Pancreas (tissue), 10 donors: Measurements from ENCODE around the gene ANKRD44. TPM values are rescaled to one million over a fixed set of nuclear protein-coding genes. Genes with fewer than 3 reads are reported as not detected.
A peak's percentile ranks its signal among the peaks of the same experiment; 100 is the strongest.

Experiments used
- ATAC-seq, 4 donors: fragments of 200-7000 bp; cut with Tn5 transposase; one replicate each; pipeline versions ENCODE4 v1.8.0 to v1.9.1; 2020; ENCODE audit warnings: mild to moderate bottlenecking in 4 of 4, moderate library complexity in 4 of 4
- DNase-seq, 6 donors: peaks; one replicate each; pipeline ENCODE4 v3.0.0-alpha.2; 2020
- FAIRE-seq: peaks from 2 replicates; lab custom pipeline; 2012; peaks lifted over from hg19 to GRCh38; lab: Jason Lieb, UNC
- H3K27ac ChIP-seq, 4 donors: fragments of 200-600 bp; sonication (generic); 1 replicate in 3 of 4; 2 replicates in 1 of 4; pipeline versions ENCODE4 v1.5.0 to v1.8.0; 2020
- H3K27me3 ChIP-seq, 4 donors: fragments of 200-600 bp; one replicate each; pipeline ENCODE4 v1.8.0; 2021
- H3K36me3 ChIP-seq, 3 donors: fragments of 200-600 bp; sonication (generic) in 1 of 3; one replicate each; pipeline versions ENCODE4 v1.5.0 to v1.8.0; 2020 to 2021
- H3K4me1 ChIP-seq, 3 donors: fragments of 200-600 bp; one replicate each; pipeline ENCODE4 v1.8.0; 2021
- H3K4me3 ChIP-seq, 4 donors: fragments of 200-600 bp; sonication (generic) in 2 of 4; one replicate each; pipeline versions ENCODE4 v1.5.0 to v1.8.0; 2020 to 2021
- H3K9me3 ChIP-seq, 4 donors: fragments of 200-600 bp; one replicate each; pipeline ENCODE4 v1.8.0; 2021
- WGBS, 2 donors: extraction: QIAGEN DNeasy Blood & Tissue Kit; methylation state at CpG; one replicate each; pipeline ENCODE4 v1.1.7; 2013; 5-methylcytosine and 5-hydroxymethylcytosine counted together
- intact Hi-C, 3 donors: fragments of 100-400 bp; cut with DNase I; formaldehyde crosslinking; loops; one replicate each; pipeline versions ENCODE4 v1.11.1 to v1.14.2; 2022
- polyA plus RNA-seq, 2 donors: library from polyadenylated mRNA; stranded (reverse); fragments of 200-250 nt; gene quantifications; one replicate each; pipeline ENCODE4 v1.2.3, GENCODE V29; 2013
- total RNA-seq, 6 donors: library from RNA; stranded (reverse); fragmentation: NEBNext Ultra II Directional in 4 of 6; extraction: Animal tissue kit (Norgen Biotek cat#: 25700) in 4 of 6; gene quantifications; one replicate each; pipeline versions ENCODE4 v1.2.1 to v1.2.4, GENCODE V29; 2021 to 2023
- TF ChIP-seq, protein P1 (sequence below), 4 donors: fragments of 200-600 bp; sonication (generic) in 3 of 4; IDR thresholded peaks; one replicate each; pipeline versions ENCODE4 v1.5.0 to v1.8.0; 2021; ENCODE audit warnings: antibody characterized with exemption in 4 of 4
- donor health status: healthy with polysubstance abuse.
- donor health status: DM: no; HTN: no; CAD: no; lungs with moderate emphysema.
- donor health status: DM: no; HTN: no; CAD: no.
- donor health status: control.
- donor health status: control.
- donor health status: Bipolar disorder and iron deficiency.
- donor health status: DM: yes; HTN: yes; CAD: no.
- donor health status: DM: no; HTN: no; CAD: no.
- donor health status: DM: no; HTN: no; CAD: no.
- donor health status: DM: yes; HTN: yes; CAD: no.

The ANKRD44 gene
- total and polyA plus RNA-seq, 8 donors, result 1.9 to 12.5 (median 7.7) TPM

DNA sequence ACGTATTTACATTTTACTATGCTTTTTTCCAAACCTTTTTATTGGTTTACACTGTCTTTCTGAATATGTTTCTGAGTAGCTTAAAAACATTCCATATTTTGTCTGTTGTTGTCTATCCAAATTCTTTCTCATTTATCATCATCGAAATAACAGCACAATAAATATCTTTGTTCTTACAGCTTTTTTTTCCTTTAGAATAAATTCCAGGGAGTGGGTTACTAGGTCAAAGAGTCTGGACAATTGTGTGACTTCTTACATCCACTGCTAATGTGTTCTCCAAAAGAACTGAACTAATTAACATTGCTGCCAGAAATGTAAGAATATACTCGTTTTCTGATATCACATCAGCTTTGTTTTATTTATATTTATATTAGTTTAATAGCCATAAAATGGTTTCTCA is 59.4 kb downstream of the ANKRD44 start:
- Histone ChIP-seq H3K4me1 (no peaks in the 10 kb centered on the region), H3K36me3 (no peaks in the 10 kb centered on the region), H3K27ac (no peak overlapping the region), H3K4me3 (no peak overlapping the region), H3K9me3 (no peaks in the 10 kb centered on the region), H3K27me3 (no peaks in the 10 kb centered on the region)
- no peak for ATAC-seq
- 48 to 53% methylated on average over 3 of the region's 3 CpGs for WGBS, 2 donors
- no peak for DNase-seq
- TF ChIP-seq, protein P1, sequence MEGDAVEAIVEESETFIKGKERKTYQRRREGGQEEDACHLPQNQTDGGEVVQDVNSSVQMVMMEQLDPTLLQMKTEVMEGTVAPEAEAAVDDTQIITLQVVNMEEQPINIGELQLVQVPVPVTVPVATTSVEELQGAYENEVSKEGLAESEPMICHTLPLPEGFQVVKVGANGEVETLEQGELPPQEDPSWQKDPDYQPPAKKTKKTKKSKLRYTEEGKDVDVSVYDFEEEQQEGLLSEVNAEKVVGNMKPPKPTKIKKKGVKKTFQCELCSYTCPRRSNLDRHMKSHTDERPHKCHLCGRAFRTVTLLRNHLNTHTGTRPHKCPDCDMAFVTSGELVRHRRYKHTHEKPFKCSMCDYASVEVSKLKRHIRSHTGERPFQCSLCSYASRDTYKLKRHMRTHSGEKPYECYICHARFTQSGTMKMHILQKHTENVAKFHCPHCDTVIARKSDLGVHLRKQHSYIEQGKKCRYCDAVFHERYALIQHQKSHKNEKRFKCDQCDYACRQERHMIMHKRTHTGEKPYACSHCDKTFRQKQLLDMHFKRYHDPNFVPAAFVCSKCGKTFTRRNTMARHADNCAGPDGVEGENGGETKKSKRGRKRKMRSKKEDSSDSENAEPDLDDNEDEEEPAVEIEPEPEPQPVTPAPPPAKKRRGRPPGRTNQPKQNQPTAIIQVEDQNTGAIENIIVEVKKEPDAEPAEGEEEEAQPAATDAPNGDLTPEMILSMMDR (IDR thresholded peaks at IDR 0.05), result no peak
- intact Hi-C loops, result no loop called here
- FAIRE-seq, result no peak

DNA sequence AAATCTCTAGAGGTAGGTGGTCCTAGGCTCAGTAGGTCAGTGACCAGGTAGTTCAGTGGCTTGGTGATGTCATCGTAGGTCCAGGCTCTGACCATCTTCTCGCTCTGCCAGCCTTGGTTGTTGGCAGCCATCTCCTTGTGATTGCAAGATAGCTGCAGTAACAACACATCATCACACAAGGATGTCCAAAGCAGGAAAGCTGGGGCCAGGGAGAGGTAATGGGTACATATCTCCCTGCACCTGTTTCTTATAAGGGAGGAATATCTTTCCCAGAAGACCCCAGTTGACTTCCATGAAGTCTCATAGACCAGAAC is 60.5 kb downstream of the ANKRD44 start:
- TF ChIP-seq, protein P1 (IDR thresholded peaks at IDR 0.05), result no peak
- no peaks in the 10 kb centered on the region for H3K4me1 ChIP-seq
- no peak for ATAC-seq
- no peak for DNase-seq
- H3K36me3 ChIP-seq, result no peaks in the 10 kb centered on the region
- H3K9me3 ChIP-seq, result no peaks in the 10 kb centered on the region
- 95 to 98% methylated on average over 2 of the region's 2 CpGs for WGBS, 2 donors
- intact Hi-C loops, result no loop called here
- H3K27ac ChIP-seq, result no peak overlapping the region
- H3K4me3 ChIP-seq, result no peak overlapping the region
- no peak for FAIRE-seq
- no peaks in the 10 kb centered on the region for H3K27me3 ChIP-seq

DNA sequence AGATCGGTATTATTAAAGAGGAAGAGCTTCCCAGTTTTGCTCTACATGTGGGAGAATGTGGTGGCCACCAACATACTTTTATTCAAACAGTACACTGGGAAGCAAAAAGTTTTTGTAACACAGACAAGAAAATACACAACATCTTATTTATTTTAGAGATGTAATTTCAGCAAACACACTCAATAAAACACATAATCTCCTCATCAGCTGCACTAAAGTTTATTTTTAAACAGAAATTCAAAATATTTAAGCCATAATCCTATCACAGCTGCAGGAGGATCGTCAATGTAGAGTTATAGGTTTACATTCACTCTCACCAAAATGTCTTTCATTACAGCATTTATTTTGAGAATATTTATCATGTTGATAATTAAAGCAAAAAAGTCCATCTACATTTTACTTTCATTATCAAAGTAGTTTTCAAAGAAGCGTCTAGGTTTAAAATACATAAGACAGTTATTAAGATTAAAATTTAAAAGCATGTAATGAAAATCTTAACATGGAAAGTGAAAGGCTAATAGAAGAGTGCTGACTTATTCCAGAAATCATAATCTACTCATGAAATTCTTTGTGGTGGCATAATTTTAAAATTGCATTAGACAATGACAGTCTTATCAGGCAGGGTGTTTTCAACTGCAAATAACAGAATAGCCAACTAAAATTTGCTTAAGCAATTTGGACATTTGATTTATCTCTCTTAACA is 61.0 kb downstream of the ANKRD44 start:
- no peak overlapping the region for H3K4me3 ChIP-seq
- H3K27ac ChIP-seq, result no peak overlapping the region
- TF ChIP-seq, protein P1 (IDR thresholded peaks at IDR 0.05), result no peak
- ATAC-seq (no peak), DNase-seq (no peak), FAIRE-seq (no peak)
- 91% methylated on average over 3 of the region's 3 CpGs for WGBS, 2 donors
- no peaks in the 10 kb centered on the region for H3K27me3 ChIP-seq
- H3K9me3 ChIP-seq, result no peaks in the 10 kb centered on the region
- intact Hi-C loops, result no loop called here
- H3K4me1 ChIP-seq, result no peaks in the 10 kb centered on the region
- H3K36me3 ChIP-seq, result no peaks in the 10 kb centered on the region

DNA sequence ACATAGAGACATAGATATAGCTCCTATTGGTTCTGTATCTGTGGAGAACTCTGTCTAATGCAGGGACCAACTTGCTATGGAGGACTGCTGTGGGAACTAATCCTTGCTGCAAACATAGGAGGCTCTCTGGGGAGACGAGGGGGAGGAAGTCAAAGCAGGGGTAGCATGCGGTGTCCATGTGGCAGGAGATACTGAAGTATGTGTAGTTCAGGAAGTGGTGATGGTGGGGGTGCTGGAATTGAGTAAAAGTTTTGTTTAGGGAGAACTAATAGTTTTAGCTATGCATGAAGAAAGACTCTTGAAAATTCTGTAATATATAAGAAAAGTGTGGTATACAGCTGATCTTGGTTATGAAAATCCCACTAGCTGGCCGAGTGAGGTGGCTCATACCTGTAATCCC is 62.0 kb downstream of the ANKRD44 start:
- intact Hi-C loops, result no loop called here
- WGBS, 2 donors, result 81 to 82% methylated on average over 3 of the region's 3 CpGs
- TF ChIP-seq, protein P1 (IDR thresholded peaks at IDR 0.05), result no peak
- DNase-seq (no peak), ATAC-seq (peak in 1 of 4 donors; percentile 62), FAIRE-seq (no peak)
- no peaks in the 10 kb centered on the region for H3K9me3 ChIP-seq
- H3K4me1 ChIP-seq, result no peaks in the 10 kb centered on the region
- no peak overlapping the region for H3K4me3 ChIP-seq
- no peaks in the 10 kb centered on the region for H3K36me3 ChIP-seq
- H3K27me3 ChIP-seq, result no peaks in the 10 kb centered on the region
- no peak overlapping the region for H3K27ac ChIP-seq

GRCh38 chr2:197248001-197248401 is 62.6 kb downstream of the ANKRD44 start:
- no peaks in the 10 kb centered on the region for H3K36me3 ChIP-seq
- WGBS, 2 donors, result 81 to 86% methylated on average over 4 of the region's 4 CpGs
- no peak overlapping the region for H3K4me3 ChIP-seq
- no peak for ATAC-seq
- TF ChIP-seq, protein P1 (IDR thresholded peaks at IDR 0.05), result no peak
- H3K4me1 ChIP-seq, result no peaks in the 10 kb centered on the region
- H3K9me3 ChIP-seq, result no peaks in the 10 kb centered on the region
- DNase-seq, result no peak
- H3K27me3 ChIP-seq, result no peaks in the 10 kb centered on the region
- FAIRE-seq, result no peak
- intact Hi-C loops, result no loop called here
- H3K27ac ChIP-seq, result no peak overlapping the region
